AG04450 (cell line): Measurements from ENCODE around the gene MGRN1. TPM values are rescaled to one million over a fixed set of nuclear protein-coding genes. Genes with fewer than 3 reads are reported as not detected.

ENCODE experiments used
- CTCF ChIA-PET: fragments of 300-600, 350-600 bp; formaldehyde crosslinking; extraction: SDS; loops from one replicate; lab custom pipeline; 2022; ENCODE audit warnings: antibody characterized with exemption, inconsistent platforms; lab: Charles Lee
- POLR2A ChIA-PET: fragments of 350-600 bp; formaldehyde crosslinking; extraction: SDS; loops from one replicate; lab custom pipeline; 2021; ENCODE audit warnings: antibody characterized with exemption, inconsistent platforms; lab: Yijun Ruan, JAX
- DNase-seq: peaks from one replicate; pipeline ENCODE4 v3.0.0-alpha.2; 2011; ENCODE audit warnings: low read depth, low spot score
- H3K27ac ChIP-seq: one replicate; pipeline ENCODE4 v1.5.1; 2012; ENCODE audit warnings: low read depth, low read length, control low read depth
- H3K27me3 ChIP-seq: one replicate; pipeline ENCODE4 v1.6.0; 2012; ENCODE audit warnings: low read length; ENCODE audit not compliant: control insufficient read depth, insufficient read depth
- H3K4me3 ChIP-seq: 2 replicates; pipeline ENCODE4 v1.5.1; 2011; ENCODE audit warnings: mild to moderate bottlenecking, low read depth, low read length, control low read depth
- H3K9me3 ChIP-seq: 2 replicates; pipeline ENCODE4 v1.5.1; 2012; ENCODE audit warnings: low read length; ENCODE audit not compliant: control insufficient read depth, insufficient read depth
- CTCF ChIP-seq: IDR thresholded peaks from 2 replicates; pipeline ENCODE4 v1.5.1; 2011; ENCODE audit warnings: low read depth, low read length, control low read depth, inconsistent platforms
- polyA plus RNA-seq: library from polyadenylated mRNA; depleted of rRNA; stranded (reverse); fragments of >200 nt; gene quantifications from 2 replicates; pipeline ENCODE4 v1.2.3, GENCODE V29; 2011

The MGRN1 gene
- polyA plus RNA-seq, 1 experiment: 3.4 TPM

- no peak for TF ChIP-seq CTCF
- ChIA-PET POLR2A (no interaction called here), CTCF (interaction anchor here (0.6 kb wide), 1 partner anchor 13 kb away, joined by 3 read pairs; no protein-coding TSS in a partner anchor)
- no peak for DNase-seq
- no peaks in the 10 kb centered on the region for H3K27me3 ChIP-seq
- H3K4me3 ChIP-seq: no peak overlapping the region
- no peaks in the 10 kb centered on the region for H3K9me3 ChIP-seq
- no peak overlapping the region for H3K27ac ChIP-seq
These were observed 38.8 kb downstream of the MGRN1 start for GRCh38 chr16:4663465-4663776.

GRCh38 chr16:4663777-4664465 is 39.3 kb downstream of the MGRN1 start:
- H3K4me3 ChIP-seq: no peak overlapping the region
- CTCF ChIA-PET: no interaction called here
- no peak for DNase-seq
- no peak overlapping the region for H3K27ac ChIP-seq
- no peak for TF ChIP-seq CTCF
- H3K9me3 ChIP-seq: no peaks in the 10 kb centered on the region
- POLR2A ChIA-PET: interaction anchor here (0.7 kb wide), 1 partner anchor 103 kb away, joined by 3 read pairs; no protein-coding TSS in a partner anchor
- H3K27me3 ChIP-seq: no peaks in the 10 kb centered on the region

- TF ChIP-seq CTCF: no peak
- H3K27ac ChIP-seq: no peak overlapping the region
- CTCF ChIA-PET: no interaction called here
- POLR2A ChIA-PET: interaction anchor here (0.7 kb wide), 1 partner anchor 102 kb away, joined by 3 read pairs; no protein-coding TSS in a partner anchor
- no peak overlapping the region for H3K4me3 ChIP-seq
- no peaks in the 10 kb centered on the region for H3K27me3 ChIP-seq
- H3K9me3 ChIP-seq: no peaks in the 10 kb centered on the region
- no peak for DNase-seq
These were observed 40.2 kb downstream of the MGRN1 start for GRCh38 chr16:4664538-4665418.

GRCh38 chr16:4666537-4667202 is 42.0 kb downstream of the MGRN1 start:
- POLR2A ChIA-PET: no interaction called here
- Histone ChIP-seq H3K27ac (no peak overlapping the region), H3K27me3 (no peaks in the 10 kb centered on the region), H3K4me3 (no peak overlapping the region), H3K9me3 (no peaks in the 10 kb centered on the region; the same call in 1 of the 2 replicates)
- CTCF ChIA-PET: interaction anchor here (1.1 kb wide), 1 partner anchor 17 kb away, joined by 3 read pairs; no protein-coding TSS in a partner anchor
- no peak for TF ChIP-seq CTCF
- DNase-seq: no peak
